OCI-LY7 (cell line): ENCODE data around the gene NUP50. TPM values are rescaled to one million over a fixed set of nuclear protein-coding genes. Genes with fewer than 3 reads are reported as not detected.

Experiments
- BruUV-seq: library from RNA; stranded (reverse); fragments of 400-500 nt; replicated peaks from 2 replicates; lab custom pipeline; 2021; lab: Mats Ljungman, UMichigan
- CTCF ChIA-PET: fragments of 300-600 bp; sonication (Branson Sonifier 250); formaldehyde crosslinking; loops from one replicate; lab custom pipeline; 2022; ENCODE audit warnings: antibody characterized with exemption; ENCODE audit not compliant: unreplicated experiment; lab: Charles Lee
- POLR2A ChIA-PET: fragments of 300-600 bp; sonication (Branson Sonifier 250); formaldehyde crosslinking; loops from one replicate; lab custom pipeline; 2022; ENCODE audit warnings: antibody characterized with exemption; lab: Charles Lee
- DNase-seq: peaks from one replicate; pipeline ENCODE4 v3.0.0-alpha.2; 2015; ENCODE audit warnings: low spot score
- H2AFZ ChIP-seq: fragments of 200-600 bp; sonication (generic), shearing (Covaris generic); 2 replicates; pipeline ENCODE4 v1.6.1; 2014; ENCODE audit warnings: mild to moderate bottlenecking, antibody characterized with exemption, low read length, moderate library complexity
- H3K27ac ChIP-seq: fragments of 200-600 bp; sonication (generic); 2 replicates; pipeline ENCODE4 v1.5.1; 2014; ENCODE audit warnings: mixed run types, low read depth, mild to moderate bottlenecking, moderate library complexity, low read length, inconsistent platforms; ENCODE audit not compliant: poor library complexity, severe bottlenecking
- H3K36me3 ChIP-seq: fragments of 200-600 bp; sonication (generic); 2 replicates; pipeline ENCODE4 v1.6.1; 2014; ENCODE audit warnings: mild to moderate bottlenecking, antibody characterized with exemption, low read length, moderate library complexity, mixed read lengths; ENCODE audit not compliant: insufficient read depth
- H3K4me1 ChIP-seq: fragments of 200-600 bp; sonication (generic); 2 replicates; pipeline ENCODE4 v1.5.1; 2014; ENCODE audit warnings: mild to moderate bottlenecking, low read length; ENCODE audit not compliant: insufficient read depth, poor library complexity, severe bottlenecking
- H3K4me2 ChIP-seq: fragments of 200-600 bp; sonication (generic); 2 replicates; pipeline ENCODE4 v1.6.1; 2014; ENCODE audit warnings: mild to moderate bottlenecking, low read length
- H3K4me3 ChIP-seq: fragments of 200-600 bp; sonication (generic); 2 replicates; pipeline ENCODE4 v1.5.1; 2014; ENCODE audit warnings: mild to moderate bottlenecking, low read depth, low read length; ENCODE audit not compliant: poor library complexity, severe bottlenecking
- H3K79me2 ChIP-seq: fragments of 200-600 bp; sonication (generic); 2 replicates; pipeline ENCODE4 v1.6.1; 2016; ENCODE audit warnings: low read depth, mild to moderate bottlenecking, low read length, moderate library complexity, mixed read lengths; ENCODE audit not compliant: insufficient read depth
- H3K9me2 ChIP-seq: fragments of 200-600 bp; sonication (generic); 2 replicates; pipeline ENCODE4 v1.6.1; 2016; ENCODE audit warnings: mild to moderate bottlenecking, low read length, mixed read lengths; ENCODE audit not compliant: insufficient read depth
- H3K9me3 ChIP-seq: fragments of 200-600 bp; sonication (generic); 2 replicates; pipeline ENCODE4 v1.6.1; 2014; ENCODE audit warnings: mild to moderate bottlenecking, mixed run types, low read length, mixed read lengths
- H4K20me1 ChIP-seq: fragments of 200-600 bp; sonication (generic); 2 replicates; pipeline ENCODE4 v1.6.1; 2014; ENCODE audit warnings: mild to moderate bottlenecking, antibody characterized with exemption, low read length, moderate library complexity, mixed read lengths; ENCODE audit not compliant: insufficient read depth
- EZH2phosphoT487 ChIP-seq: fragments of 200-600 bp; sonication (generic); IDR thresholded peaks from 2 replicates; pipeline ENCODE4 v1.6.1; 2018; ENCODE audit warnings: low read depth, borderline replicate concordance, mild to moderate bottlenecking, mixed run types, antibody characterized with exemption, low read length, moderate library complexity, mixed read lengths
- intact Hi-C: fragments of 100-400 bp; cut with micrococcal nuclease; formaldehyde crosslinking; loops from one replicate; pipeline ENCODE4 v1.10.0; 2022; ENCODE audit not compliant: unreplicated experiment
- total RNA-seq, 2 experiments: library from RNA; depleted of rRNA in 1 of 2; stranded (reverse); fragments of >200 nt in 1 of 2; shearing (Covaris generic) in 1 of 2; gene quantifications; 2 replicates each; pipeline ENCODE4 v1.2.3, GENCODE V29; 2014 to 2022
- TF ChIP-seq, protein P1 (sequence below): fragments of 200-600 bp; sonication (generic); conservative IDR thresholded peaks from 2 replicates; pipeline ENCODE4 v1.5.1; 2014; ENCODE audit warnings: mild to moderate bottlenecking, antibody characterized with exemption, low read length, moderate library complexity, mixed read lengths

Gene NUP50
- total RNA-seq, 2 experiments from 2014 or later, result 107 to 132 TPM

GRCh38 chr22:45192701-45193187 is 29.0 kb downstream of the NUP50 start:
- BruUV-seq, result no TSS peak
- ChIA-PET CTCF (no interaction called here), POLR2A (interaction anchor here (0.6 kb wide), 1 partner anchor 352 kb away, joined by 5 read pairs; no protein-coding TSS in a partner anchor)
- Histone ChIP-seq H3K9me2 (no peaks in the 10 kb centered on the region), H3K9me3 (no peaks in the 10 kb centered on the region), H2AFZ (no peak overlapping the region), H3K4me3 (no peak overlapping the region), H3K4me2 (no peak overlapping the region), H3K79me2 (no peaks in the 10 kb centered on the region), H3K4me1 (no peaks in the 10 kb centered on the region), H4K20me1 (no peaks in the 10 kb centered on the region), H3K36me3 (peaks cover 54% of the 10 kb centered on the region), H3K27ac (no peak overlapping the region)
- no peak for DNase-seq
- TF ChIP-seq, protein P1, sequence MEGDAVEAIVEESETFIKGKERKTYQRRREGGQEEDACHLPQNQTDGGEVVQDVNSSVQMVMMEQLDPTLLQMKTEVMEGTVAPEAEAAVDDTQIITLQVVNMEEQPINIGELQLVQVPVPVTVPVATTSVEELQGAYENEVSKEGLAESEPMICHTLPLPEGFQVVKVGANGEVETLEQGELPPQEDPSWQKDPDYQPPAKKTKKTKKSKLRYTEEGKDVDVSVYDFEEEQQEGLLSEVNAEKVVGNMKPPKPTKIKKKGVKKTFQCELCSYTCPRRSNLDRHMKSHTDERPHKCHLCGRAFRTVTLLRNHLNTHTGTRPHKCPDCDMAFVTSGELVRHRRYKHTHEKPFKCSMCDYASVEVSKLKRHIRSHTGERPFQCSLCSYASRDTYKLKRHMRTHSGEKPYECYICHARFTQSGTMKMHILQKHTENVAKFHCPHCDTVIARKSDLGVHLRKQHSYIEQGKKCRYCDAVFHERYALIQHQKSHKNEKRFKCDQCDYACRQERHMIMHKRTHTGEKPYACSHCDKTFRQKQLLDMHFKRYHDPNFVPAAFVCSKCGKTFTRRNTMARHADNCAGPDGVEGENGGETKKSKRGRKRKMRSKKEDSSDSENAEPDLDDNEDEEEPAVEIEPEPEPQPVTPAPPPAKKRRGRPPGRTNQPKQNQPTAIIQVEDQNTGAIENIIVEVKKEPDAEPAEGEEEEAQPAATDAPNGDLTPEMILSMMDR, result peak; percentile 48
- no peak for TF ChIP-seq EZH2phosphoT487
- intact Hi-C loops, result no loop called here

DNA sequence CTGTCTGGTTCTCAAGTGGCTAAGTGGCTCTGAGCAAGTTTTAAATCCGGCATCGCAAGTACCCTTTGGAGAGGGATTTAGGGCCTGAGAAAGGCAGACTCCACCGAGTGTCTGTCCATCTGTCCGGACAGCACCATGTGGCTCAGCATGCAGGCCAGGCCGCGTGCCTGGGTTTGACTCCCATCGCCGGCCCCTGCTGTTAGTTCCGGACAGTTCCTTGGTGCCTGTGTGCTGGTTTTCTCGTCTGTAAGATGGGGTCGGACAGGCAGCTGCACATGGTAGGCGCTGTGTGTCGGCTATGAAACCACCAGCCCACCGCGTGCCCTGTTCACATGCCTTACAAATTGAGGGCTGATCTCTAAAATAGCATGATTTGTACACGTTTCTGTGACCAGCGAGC is 31.0 kb downstream of the NUP50 start:
- Histone ChIP-seq H2AFZ (no peak overlapping the region), H4K20me1 (no peaks in the 10 kb centered on the region), H3K36me3 (peaks cover 52% of the 10 kb centered on the region), H3K9me3 (no peaks in the 10 kb centered on the region), H3K4me1 (no peaks in the 10 kb centered on the region), H3K9me2 (no peaks in the 10 kb centered on the region), H3K4me3 (no peak overlapping the region), H3K79me2 (no peaks in the 10 kb centered on the region), H3K27ac (no peak overlapping the region), H3K4me2 (no peak overlapping the region)
- intact Hi-C loops, result no loop called here
- ChIA-PET POLR2A (no interaction called here), CTCF (no interaction called here)
- TF ChIP-seq EZH2phosphoT487, result no peak
- TF ChIP-seq, protein P1, result no peak
- BruUV-seq, result no TSS peak
- no peak for DNase-seq

GRCh38 chr22:45195616-45196015 is 31.9 kb downstream of the NUP50 start:
- no TSS peak for BruUV-seq
- DNase-seq, result no peak
- Histone ChIP-seq H4K20me1 (no peaks in the 10 kb centered on the region), H3K9me3 (no peaks in the 10 kb centered on the region), H3K9me2 (no peaks in the 10 kb centered on the region), H2AFZ (no peak overlapping the region), H3K4me3 (no peak overlapping the region), H3K79me2 (no peaks in the 10 kb centered on the region), H3K4me1 (no peaks in the 10 kb centered on the region), H3K36me3 (peaks cover 62% of the 10 kb centered on the region), H3K27ac (no peak overlapping the region), H3K4me2 (no peak overlapping the region)
- CTCF ChIA-PET, result no interaction called here
- POLR2A ChIA-PET, result no interaction called here
- intact Hi-C loops, result no loop called here
- no peak for TF ChIP-seq EZH2phosphoT487
- TF ChIP-seq, protein P1, result no peak
